ENCODE measurements around the gene LRP3. TPM values are rescaled to one million over a fixed set of nuclear protein-coding genes. Genes with fewer than 3 reads are reported as not detected.

The LRP3 gene
- total RNA-seq, 4 donors from 2014 or later, result 18.3 to 29.3 (median 25.1) TPM

DNA sequence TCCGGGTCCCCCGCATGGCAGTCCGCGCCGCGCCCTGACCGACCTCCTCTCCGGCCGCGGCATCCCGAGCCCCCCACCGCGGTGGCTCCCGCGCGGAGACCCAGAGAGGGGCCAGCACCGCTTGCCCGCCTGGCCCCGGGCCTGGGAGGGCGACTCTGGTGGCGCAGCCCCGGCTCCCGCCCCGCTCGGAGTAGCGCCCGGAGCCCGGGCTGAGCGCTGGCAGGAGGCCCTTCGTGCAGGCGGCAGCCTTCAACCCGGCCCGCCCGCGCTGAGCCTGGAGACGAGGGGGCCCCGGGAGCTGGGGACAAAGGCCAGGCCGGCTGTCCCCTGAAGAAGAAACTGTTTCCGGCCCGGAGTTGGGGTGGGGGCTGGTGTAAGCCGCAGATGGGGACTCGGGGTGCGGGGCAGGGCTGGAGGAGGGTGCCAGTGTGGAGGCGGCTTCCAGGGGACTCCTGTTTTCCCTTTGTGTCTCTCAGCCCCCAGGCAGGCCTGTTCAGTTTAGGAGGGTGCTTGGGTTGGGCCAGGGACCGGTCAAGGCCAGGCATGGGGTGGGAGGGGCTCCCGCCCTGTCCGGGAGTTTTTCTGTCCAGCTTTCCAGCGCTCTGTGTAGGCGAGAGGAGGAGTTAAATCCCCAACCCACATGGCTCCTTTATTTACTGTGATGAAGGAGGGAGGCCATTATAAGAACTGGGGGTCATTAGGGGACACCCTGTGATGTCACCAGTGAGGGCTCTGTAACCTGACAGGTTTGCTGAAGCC is 935 bp downstream of the LRP3 start:
- Histone ChIP-seq H3K27ac (peak overlapping the region; percentile 24 to 53 (median 48)), H3K9me3 (no peaks in the 10 kb centered on the region), H3K27me3 (no peaks in the 10 kb centered on the region), H3K4me3 (peak overlapping the region; percentile 55 to 66 (median 65)), H3K36me3 (no peaks in the 10 kb centered on the region), H3K4me1 (peaks cover 5 to 12% of the 10 kb centered on the region in 2 donors)
- DNase-seq (no peak), ATAC-seq (peak; percentile 37 to 59)
- in situ Hi-C loops (cut with MboI; ENCODE audit: low sequenced_read_pairs in 4 of 4), result no loop called here
- intact Hi-C loops (cut with DNase I; ENCODE audit: low total_unique reads), result no loop called here
- TF ChIP-seq, protein P1, sequence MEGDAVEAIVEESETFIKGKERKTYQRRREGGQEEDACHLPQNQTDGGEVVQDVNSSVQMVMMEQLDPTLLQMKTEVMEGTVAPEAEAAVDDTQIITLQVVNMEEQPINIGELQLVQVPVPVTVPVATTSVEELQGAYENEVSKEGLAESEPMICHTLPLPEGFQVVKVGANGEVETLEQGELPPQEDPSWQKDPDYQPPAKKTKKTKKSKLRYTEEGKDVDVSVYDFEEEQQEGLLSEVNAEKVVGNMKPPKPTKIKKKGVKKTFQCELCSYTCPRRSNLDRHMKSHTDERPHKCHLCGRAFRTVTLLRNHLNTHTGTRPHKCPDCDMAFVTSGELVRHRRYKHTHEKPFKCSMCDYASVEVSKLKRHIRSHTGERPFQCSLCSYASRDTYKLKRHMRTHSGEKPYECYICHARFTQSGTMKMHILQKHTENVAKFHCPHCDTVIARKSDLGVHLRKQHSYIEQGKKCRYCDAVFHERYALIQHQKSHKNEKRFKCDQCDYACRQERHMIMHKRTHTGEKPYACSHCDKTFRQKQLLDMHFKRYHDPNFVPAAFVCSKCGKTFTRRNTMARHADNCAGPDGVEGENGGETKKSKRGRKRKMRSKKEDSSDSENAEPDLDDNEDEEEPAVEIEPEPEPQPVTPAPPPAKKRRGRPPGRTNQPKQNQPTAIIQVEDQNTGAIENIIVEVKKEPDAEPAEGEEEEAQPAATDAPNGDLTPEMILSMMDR (IDR thresholded peaks at IDR 0.05 in 4 of 5, conservative IDR thresholded peaks at IDR 0.05 in 1 of 5), result no peak
- no peak for TF ChIP-seq POLR2A (IDR thresholded peaks at IDR 0.05)

DNA sequence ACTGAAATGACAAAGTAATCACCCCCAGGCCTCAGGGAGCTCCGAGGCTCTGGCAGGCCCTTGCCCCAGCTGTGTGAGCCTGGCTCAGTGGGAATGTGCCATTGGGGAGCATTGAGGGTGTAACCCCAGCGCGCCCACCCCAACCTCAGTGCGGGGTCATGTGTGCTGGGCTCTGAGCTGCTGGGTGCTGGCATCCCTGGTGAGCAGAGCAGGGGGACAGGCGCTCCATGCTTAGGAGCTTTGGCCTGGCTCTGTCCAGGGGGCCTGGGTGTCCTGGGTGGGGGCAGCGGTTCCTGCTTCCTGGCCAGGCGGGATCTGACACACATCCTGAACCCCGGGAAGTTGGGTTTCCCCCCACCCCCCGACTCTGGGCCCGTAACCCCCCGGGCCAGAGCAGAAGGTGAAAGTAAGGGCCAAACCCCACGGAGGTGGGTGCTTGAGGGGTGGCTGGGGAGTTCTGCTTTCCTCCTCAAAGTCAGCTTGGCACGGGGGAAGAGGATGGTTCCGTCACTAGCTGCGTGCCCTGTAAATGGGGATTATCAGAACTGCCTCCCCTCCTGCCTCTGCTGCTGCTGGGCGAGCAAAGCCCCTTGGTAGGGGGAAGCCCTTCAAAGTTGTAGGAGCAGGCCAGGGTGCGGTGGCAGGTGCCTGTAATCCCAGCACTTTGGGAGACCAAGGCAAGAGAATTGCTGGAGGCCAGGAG is 1.7 kb downstream of the LRP3 start:
- in situ Hi-C loops (cut with MboI; ENCODE audit: low sequenced_read_pairs in 4 of 4), result no loop called here
- H3K36me3 ChIP-seq, result no peaks in the 10 kb centered on the region
- peak overlapping the region; percentile 55 to 66 (median 65) for H3K4me3 ChIP-seq
- intact Hi-C loops (cut with DNase I; ENCODE audit: low total_unique reads), result no loop called here
- no peaks in the 10 kb centered on the region for H3K9me3 ChIP-seq
- peaks cover 5 to 12% of the 10 kb centered on the region in 2 donors for H3K4me1 ChIP-seq
- DNase-seq (no peak), ATAC-seq (no peak)
- TF ChIP-seq, protein P1 (IDR thresholded peaks at IDR 0.05 in 4 of 5, conservative IDR thresholded peaks at IDR 0.05 in 1 of 5), result no peak
- TF ChIP-seq POLR2A (IDR thresholded peaks at IDR 0.05), result no peak
- H3K27ac ChIP-seq, result peak overlapping the region in 2 of 4 donors; percentile 24 to 53
- no peaks in the 10 kb centered on the region for H3K27me3 ChIP-seq

DNA sequence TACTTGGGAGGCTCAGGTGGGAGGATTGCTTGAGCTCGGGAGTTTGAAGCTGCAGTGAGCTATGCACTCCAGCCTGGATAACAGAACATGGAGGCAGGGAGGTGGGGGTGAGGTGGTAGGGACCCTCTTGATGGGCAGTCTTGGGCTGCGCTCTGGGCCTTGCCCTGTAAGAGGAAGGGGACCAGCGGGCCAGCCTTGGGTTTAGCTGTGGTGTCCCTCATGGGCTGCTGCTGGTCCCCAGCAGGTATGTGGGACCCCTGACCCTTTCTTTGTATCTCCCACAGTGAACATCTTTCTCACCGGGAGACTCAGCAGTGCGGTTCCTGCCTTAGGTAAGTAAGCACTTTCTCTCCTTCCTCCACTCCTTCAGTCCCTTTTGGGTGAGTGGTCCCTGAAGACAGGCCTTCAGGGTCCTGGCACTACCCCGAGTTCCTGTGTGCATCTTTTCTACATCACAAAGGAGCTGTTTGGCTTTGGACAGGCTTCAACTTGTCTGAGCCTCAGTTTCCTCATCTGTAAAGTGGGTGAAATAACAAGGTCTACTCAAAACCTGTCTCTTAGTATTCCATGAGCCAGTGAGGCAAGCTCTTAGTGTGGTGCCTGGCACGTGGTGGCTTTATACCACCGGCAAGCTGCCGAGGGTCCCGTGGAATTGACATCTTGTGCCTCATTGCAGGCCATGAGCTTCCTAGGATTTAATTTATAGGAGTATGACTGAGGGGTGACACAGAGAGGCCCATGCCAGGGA is 2.5 kb downstream of the LRP3 start:
- H3K27me3 ChIP-seq, result no peaks in the 10 kb centered on the region
- H3K36me3 ChIP-seq, result no peaks in the 10 kb centered on the region
- H3K4me3 ChIP-seq, result no peak overlapping the region
- intact Hi-C loops (cut with DNase I; ENCODE audit: low total_unique reads), result no loop called here
- H3K27ac ChIP-seq, result no peak overlapping the region
- TF ChIP-seq POLR2A (IDR thresholded peaks at IDR 0.05), result no peak
- TF ChIP-seq, protein P1 (IDR thresholded peaks at IDR 0.05 in 4 of 5, conservative IDR thresholded peaks at IDR 0.05 in 1 of 5), result no peak
- no peaks in the 10 kb centered on the region for H3K9me3 ChIP-seq
- ATAC-seq (no peak), DNase-seq (no peak)
- in situ Hi-C loops (cut with MboI; ENCODE audit: low sequenced_read_pairs in 4 of 4), result no loop called here
- H3K4me1 ChIP-seq, result peaks cover 5 to 12% of the 10 kb centered on the region in 2 donors

DNA sequence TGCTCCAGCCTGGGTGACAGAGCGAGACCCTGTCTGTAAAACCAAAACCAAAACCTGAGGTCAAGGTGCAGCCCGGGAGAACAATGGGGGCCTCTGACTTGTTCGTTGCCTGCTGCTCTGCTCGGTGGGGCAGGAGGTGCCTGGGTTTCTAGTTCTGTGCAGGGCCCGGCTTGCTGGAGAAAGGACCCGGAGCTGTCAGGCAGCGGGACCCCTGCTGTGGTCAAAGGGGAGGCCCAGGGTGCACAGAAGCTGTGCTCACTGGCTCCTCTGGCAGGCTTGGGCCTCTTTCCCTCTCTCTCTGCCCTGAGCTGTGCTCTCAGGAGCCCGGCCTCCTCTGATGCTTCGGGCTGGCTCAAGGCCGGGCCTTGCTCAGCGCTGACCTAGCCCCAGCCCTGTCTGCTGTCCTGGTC is 3.5 kb downstream of the LRP3 start:
- DNase-seq (no peak), ATAC-seq (no peak)
- peaks cover 5 to 12% of the 10 kb centered on the region in 2 donors for H3K4me1 ChIP-seq
- no peaks in the 10 kb centered on the region for H3K36me3 ChIP-seq
- H3K4me3 ChIP-seq, result no peak overlapping the region
- TF ChIP-seq, protein P1 (IDR thresholded peaks at IDR 0.05 in 4 of 5, conservative IDR thresholded peaks at IDR 0.05 in 1 of 5), result no peak
- no peak for TF ChIP-seq POLR2A (IDR thresholded peaks at IDR 0.05)
- H3K27me3 ChIP-seq, result no peaks in the 10 kb centered on the region
- intact Hi-C loops (cut with DNase I; ENCODE audit: low total_unique reads) (no loop called here), in situ Hi-C loops (cut with MboI; ENCODE audit: low sequenced_read_pairs in 4 of 4) (no loop called here)
- no peaks in the 10 kb centered on the region for H3K9me3 ChIP-seq
- no peak overlapping the region for H3K27ac ChIP-seq
